GM18951 (cell line): ENCODE measurements around the gene NBEA.

Experiments
- POLR2A ChIP-seq: IDR thresholded peaks from 4 replicates; pipeline ENCODE4 v1.6.1; 2011; ENCODE audit warnings: mild to moderate bottlenecking; ENCODE audit not compliant: insufficient read length, insufficient read depth; ENCODE audit errors: extremely low read depth
- in situ Hi-C: fragments of 300-500 bp; cut with MboI; formaldehyde crosslinking; loops from one replicate; pipeline ENCODE4 v1.12.0; 2022; ENCODE audit warnings: low sequenced_read_pairs, mixed read lengths, inconsistent platforms; ENCODE audit not compliant: unreplicated experiment

Gene NBEA

GRCh38 chr13:35266412-35266811 is 324.3 kb downstream of the NBEA start:
- in situ Hi-C loops, result no loop called here
- no peak for TF ChIP-seq POLR2A

GRCh38 chr13:35278917-35279316 is 336.8 kb downstream of the NBEA start:
- TF ChIP-seq POLR2A, result no peak
- in situ Hi-C loops, result no loop called here

DNA sequence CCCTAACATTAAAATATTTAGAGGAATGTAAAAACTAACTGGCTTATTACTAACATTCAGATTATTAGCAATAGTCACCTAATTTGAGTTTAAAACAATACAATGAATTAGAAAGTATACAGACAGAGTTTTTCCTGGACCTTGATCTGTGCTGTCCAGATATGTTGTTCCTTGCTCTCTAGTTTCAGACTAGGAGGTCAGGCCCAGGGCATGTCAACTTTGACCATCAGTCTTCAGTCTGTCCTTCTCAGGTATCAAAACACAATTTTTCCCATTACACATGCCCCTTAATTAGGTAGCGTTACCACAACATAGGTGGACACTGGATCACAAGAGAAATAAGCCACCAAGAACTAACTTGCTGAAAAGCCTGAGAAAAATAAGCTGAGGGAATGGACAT is 337.4 kb downstream of the NBEA start:
- TF ChIP-seq POLR2A, result no peak
- in situ Hi-C loops, result no loop called here

DNA sequence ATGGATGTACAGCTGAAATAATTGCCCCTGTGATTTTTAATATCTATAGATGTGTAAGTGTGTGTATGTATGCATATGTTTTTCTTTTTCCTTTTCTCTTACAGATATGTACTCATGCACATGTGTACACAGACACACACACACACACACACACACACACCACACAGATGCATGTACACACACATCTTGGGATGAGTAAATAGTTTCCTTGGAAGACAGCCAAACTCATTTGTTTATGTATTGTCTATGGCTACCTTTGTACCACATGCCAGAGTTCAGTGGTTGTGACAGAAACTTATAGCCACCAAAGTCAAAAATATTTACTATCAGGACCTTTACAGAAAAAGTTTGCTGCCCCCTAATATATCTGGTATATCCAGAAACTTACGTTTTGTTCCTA is 341.8 kb downstream of the NBEA start:
- no peak for TF ChIP-seq POLR2A
- in situ Hi-C loops, result no loop called here

GRCh38 chr13:35285677-35286076 is 343.6 kb downstream of the NBEA start:
- no peak for TF ChIP-seq POLR2A
- in situ Hi-C loops, result no loop called here

DNA sequence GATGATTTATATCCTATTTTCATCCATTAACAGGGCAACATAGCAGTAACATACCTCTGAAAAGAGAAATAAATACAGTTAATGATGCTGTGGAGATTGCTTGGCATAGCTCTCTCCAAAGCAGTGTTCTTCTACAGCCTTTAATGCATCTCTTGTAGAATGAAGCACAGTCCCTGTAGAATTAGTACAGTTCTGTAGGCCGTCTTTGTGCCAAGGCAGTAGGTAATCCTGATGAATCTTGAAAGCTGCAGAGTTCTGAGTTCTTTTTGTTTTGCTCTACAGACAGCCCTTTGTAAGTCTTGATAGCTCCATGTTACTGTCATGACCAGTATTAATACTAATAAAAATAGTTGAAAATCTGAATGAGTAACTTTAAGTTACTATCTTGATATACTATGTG is 350.3 kb downstream of the NBEA start:
- no peak for TF ChIP-seq POLR2A
- in situ Hi-C loops, result no loop called here

- in situ Hi-C loops, result no loop called here
Measured at GRCh38 chr13:35293579-35294226, 351.6 kb downstream of the NBEA start.

DNA sequence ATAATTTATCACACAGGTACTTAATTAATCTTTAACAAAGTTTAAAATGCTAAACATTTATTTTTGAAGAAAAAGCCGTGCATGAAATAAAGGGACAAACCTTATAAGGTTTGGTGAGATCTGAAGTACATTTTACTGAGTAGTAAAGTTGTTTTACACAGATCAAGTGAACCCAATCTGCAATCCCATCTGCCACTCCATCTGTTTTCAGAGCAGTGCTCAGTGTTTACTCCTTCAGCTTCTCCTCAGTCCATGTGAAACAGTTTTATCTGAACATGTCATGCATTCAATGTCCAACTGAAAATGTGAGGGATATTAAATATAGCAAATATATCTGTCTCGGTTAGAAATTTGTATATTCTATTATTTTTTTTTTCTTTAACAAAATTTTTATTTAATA is 367.6 kb downstream of the NBEA start:
- no peak for TF ChIP-seq POLR2A
- in situ Hi-C loops, result no loop called here

More at GRCh38 chr13:35293579-35294226, 351.6 kb downstream of the NBEA start:
- TF ChIP-seq POLR2A, result no peak

DNA sequence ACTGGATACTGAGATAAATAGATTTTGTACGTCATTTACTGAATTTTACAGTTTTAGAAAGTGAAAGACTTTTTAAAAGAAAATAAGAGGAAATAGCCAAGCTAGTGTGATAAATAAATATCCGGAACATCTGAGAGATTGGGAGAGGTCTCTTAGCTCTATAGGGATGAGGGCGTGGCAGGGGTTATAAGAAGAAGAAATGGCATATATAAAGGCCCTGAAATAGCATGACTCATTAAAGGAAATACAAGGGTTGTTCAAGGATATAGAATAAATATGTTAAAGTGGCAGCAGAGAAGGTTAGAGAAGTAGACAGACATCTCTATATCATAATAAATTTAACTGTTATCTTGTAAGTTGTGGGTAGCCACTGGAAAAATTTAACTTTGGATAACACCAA is 390.1 kb downstream of the NBEA start:
- in situ Hi-C loops, result no loop called here
- TF ChIP-seq POLR2A, result no peak

GRCh38 chr13:35333157-35333556 is 391.1 kb downstream of the NBEA start:
- TF ChIP-seq POLR2A, result no peak

DNA sequence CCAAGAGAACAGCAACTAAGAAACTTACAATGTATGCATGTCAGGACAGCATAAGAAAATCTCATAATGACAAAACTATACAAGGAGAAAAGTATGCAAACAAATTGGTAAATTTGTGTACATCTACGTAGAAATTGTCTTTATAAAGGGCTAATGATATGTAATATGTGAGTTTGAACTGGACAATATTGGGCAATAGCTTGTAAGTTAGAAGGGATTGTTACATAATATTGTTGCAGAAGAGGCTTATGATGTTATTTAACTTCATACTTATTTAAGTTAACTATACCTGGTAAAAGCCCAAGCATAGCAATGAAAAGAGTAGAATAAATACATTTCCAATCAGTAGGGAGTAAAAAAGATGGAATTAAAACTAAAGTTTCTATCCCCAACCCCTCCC is 400.4 kb downstream of the NBEA start:
- in situ Hi-C loops, result no loop called here
- no peak for TF ChIP-seq POLR2A

More at GRCh38 chr13:35333157-35333556, 391.1 kb downstream of the NBEA start:
- in situ Hi-C loops, result no loop called here

DNA sequence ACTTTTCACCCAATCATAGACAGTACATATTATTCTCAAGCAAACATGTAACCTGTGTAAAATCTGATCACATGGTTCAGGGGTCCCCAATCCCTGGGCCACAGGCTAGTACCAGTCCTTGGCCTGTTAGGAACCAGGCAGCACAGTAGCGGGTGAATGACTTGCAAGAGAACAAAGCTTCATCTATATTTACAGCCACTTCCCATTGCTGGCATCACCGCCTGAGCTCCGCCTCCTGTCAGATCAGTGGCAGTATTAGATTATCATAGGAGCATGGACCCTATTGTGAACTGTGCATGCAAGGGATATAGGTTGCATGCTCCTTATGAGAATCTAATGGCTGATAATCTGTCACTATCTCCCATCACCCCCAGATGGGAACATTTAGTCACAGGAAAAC is 401.3 kb downstream of the NBEA start:
- no peak for TF ChIP-seq POLR2A
- in situ Hi-C loops, result no loop called here

- in situ Hi-C loops, result no loop called here
- TF ChIP-seq POLR2A, result no peak
Measured at GRCh38 chr13:35345992-35346391, 403.9 kb downstream of the NBEA start.

- in situ Hi-C loops, result no loop called here
- TF ChIP-seq POLR2A, result no peak
Measured at GRCh38 chr13:35346494-35346893, 404.4 kb downstream of the NBEA start.
